HepG2 (cell line): Measurements from ENCODE around the gene EMC8. TPM values are rescaled to one million over a fixed set of nuclear protein-coding genes. Genes with fewer than 3 reads are reported as not detected.

Experiments used
- ATAC-seq: fragments of 200-7000 bp; cut with Tn5 transposase; 3 replicates; pipeline ENCODE4 v1.9.1; 2020; ENCODE audit warnings: mild to moderate bottlenecking, moderate library complexity
- BruUV-seq: library from RNA; stranded (reverse); fragments of 400-500 nt; replicated peaks from 2 replicates; lab custom pipeline; 2021; lab: Mats Ljungman, UMichigan
- CTCF ChIA-PET: fragments of 300-600 bp; formaldehyde crosslinking; extraction: SDS; loops from one replicate; lab custom pipeline; 2021; ENCODE audit warnings: low total read pairs, inconsistent platforms, low intra/inter-chr PET ratio; lab: Yijun Ruan, JAX
- POLR2A ChIA-PET: fragments of 350-600 bp; sonication (Branson Sonifier 250); formaldehyde crosslinking; loops from one replicate; lab custom pipeline; 2020; ENCODE audit warnings: antibody characterized with exemption, inconsistent platforms; lab: Yijun Ruan, JAX
- DNase-seq: peaks from one replicate; pipeline ENCODE4 v3.0.0-alpha.2; 2015; ENCODE audit warnings: low spot score
- FAIRE-seq: peaks from 3 replicates; lab custom pipeline; 2011; peaks lifted over from hg19 to GRCh38; lab: Jason Lieb, UNC
- H2AFZ ChIP-seq: one replicate; pipeline ENCODE4 v1.6.1; 2011; ENCODE audit warnings: low read length, inconsistent platforms
- H3K27ac ChIP-seq: fragments of 300-600 bp; 3 replicates; pipeline ENCODE4 v1.8.0; 2011; ENCODE audit warnings: mixed run types, mild to moderate bottlenecking, mixed read lengths, low read length, inconsistent platforms; ENCODE audit not compliant: insufficient read depth; ENCODE audit errors: extremely low read length
- H3K27me3 ChIP-seq, 2 experiments: fragments of 200-600 bp in 1 of 2; 2 replicates in 1 of 2; 3 replicates in 1 of 2; pipeline versions ENCODE4 v1.6.0 to v1.8.0; 2011; ENCODE audit warnings: low read length in 2 of 2, mild to moderate bottlenecking in 2 of 2, moderate library complexity in 2 of 2, inconsistent platforms in 1 of 2; ENCODE audit not compliant: insufficient read depth in 2 of 2, control insufficient read depth in 1 of 2
- H3K36me3 ChIP-seq, 2 experiments: fragments of 200-600 bp in 1 of 2; replicated peaks in 1 of 2; 2 replicates in 1 of 2; 3 replicates in 1 of 2; pipeline versions ENCODE4 v1.5.1 to v1.8.0; 2011; ENCODE audit warnings: low read length in 2 of 2, inconsistent platforms in 1 of 2; ENCODE audit not compliant: insufficient read depth in 2 of 2, control insufficient read depth in 1 of 2
- H3K4me1 ChIP-seq: 2 replicates; pipeline ENCODE4 v1.5.1; 2012; ENCODE audit warnings: low read length, inconsistent platforms; ENCODE audit not compliant: insufficient read depth
- H3K4me2 ChIP-seq: 2 replicates; pipeline ENCODE4 v1.6.0; 2011; ENCODE audit warnings: low read depth, low read length, inconsistent platforms
- H3K4me3 ChIP-seq, 3 experiments: fragments of 200-600 bp in 1 of 3; sonication (generic), shearing (Covaris generic) in 1 of 3; replicated peaks in 1 of 3; 2 replicates each; pipeline ENCODE4 v1.5.1; 2011 to 2016; ENCODE audit warnings: low read length in 3 of 3, inconsistent platforms in 2 of 3, low read depth in 2 of 3, mild to moderate bottlenecking in 2 of 3, control low read depth in 1 of 3, mixed read lengths in 1 of 3; ENCODE audit not compliant: insufficient read depth in 1 of 3
- H3K79me2 ChIP-seq: one replicate; pipeline ENCODE4 v1.6.1; 2011; ENCODE audit warnings: low read length, inconsistent platforms; ENCODE audit not compliant: insufficient read depth
- H3K9ac ChIP-seq: 2 replicates; pipeline ENCODE4 v1.6.0; 2011; ENCODE audit warnings: mild to moderate bottlenecking, low read depth, low read length, inconsistent platforms; ENCODE audit not compliant: insufficient read depth
- H3K9me3 ChIP-seq: 2 replicates; pipeline ENCODE4 v1.5.1; 2012; ENCODE audit warnings: mild to moderate bottlenecking, low read length
- H4K20me1 ChIP-seq: 2 replicates; pipeline ENCODE4 v1.6.0; 2011; ENCODE audit warnings: inconsistent platforms, mild to moderate bottlenecking, low read length, moderate library complexity; ENCODE audit not compliant: insufficient read depth
- KLF9 ChIP-seq: IDR thresholded peaks from 2 replicates; pipeline ENCODE4 v1.6.1; 2016; ENCODE audit warnings: low read depth
- MAFG ChIP-seq: sonication (generic); formaldehyde crosslinking; IDR thresholded peaks from 2 replicates; pipeline ENCODE4 v1.5.1; 2020; ENCODE audit warnings: mild to moderate bottlenecking, missing genetic modification reagents
- MNT ChIP-seq: fragments of 450-650 bp; IDR thresholded peaks from 2 replicates; pipeline ENCODE4 v1.6.1; 2016
- ZBTB7A ChIP-seq: sonication (generic); formaldehyde crosslinking; IDR thresholded peaks from 2 replicates; pipeline ENCODE4 v1.8.0; 2022; ENCODE audit warnings: mild to moderate bottlenecking, missing genetic modification reagents
- ZNF24 ChIP-seq: fragments of 450-650 bp; IDR thresholded peaks from 2 replicates; pipeline ENCODE4 v1.6.1; 2017; ENCODE audit warnings: antibody characterized with exemption, mild to moderate bottlenecking
- ZNF451 ChIP-seq: sonication (generic); formaldehyde crosslinking; IDR thresholded peaks from 2 replicates; pipeline ENCODE4 v1.5.0; 2020; ENCODE audit warnings: mild to moderate bottlenecking, missing genetic modification reagents
- WGBS: methylation state at CpG from one replicate; pipeline ENCODE4 v1.1.6; 2017; ENCODE audit warnings: low lambda C conversion rate; 5-methylcytosine and 5-hydroxymethylcytosine counted together
- in situ Hi-C: cut with HindIII; loops from 2 replicates; pipeline ENCODE4 v1.10.0; 2017; ENCODE audit warnings: low pct_unique_long_range_greater_than_20kb; ENCODE audit not compliant: extremely low pct_ligation_motif_present
- intact Hi-C: fragments of 100-400 bp; cut with micrococcal nuclease; formaldehyde crosslinking; loops from one replicate; pipeline ENCODE4 v1.10.0; 2022; ENCODE audit not compliant: unreplicated experiment
- polyA plus RNA-seq, 8 experiments: library from polyadenylated mRNA; depleted of rRNA in 3 of 8; stranded (reverse) in 7 of 8; unstranded in 1 of 8; fragments of >200 nt; fragmentation: Illumina TruSeq in 4 of 8; extraction: Trizol in 4 of 8; gene quantifications; 2 replicates each; pipeline versions ENCODE4 v1.2.1 to v1.2.3, GENCODE V29; 2011 to 2016; ENCODE audit warnings: low read depth in 4 of 8, missing spikeins in 1 of 8, mixed read lengths in 1 of 8; ENCODE audit not compliant: insufficient read depth in 1 of 8
- total RNA-seq, 5 experiments: library from RNA; depleted of rRNA; stranded (reverse); fragments of >200 nt; fragmentation: Illumina TruSeq; extraction: Trizol; gene quantifications; 2 replicates each; pipeline ENCODE4 v1.2.3, GENCODE V29; 2016; ENCODE audit warnings: low read depth in 1 of 5

The EMC8 gene
- total and polyA plus RNA-seq, 2 of the 13 experiments (the other 11 are each of a cell fraction or from before 2014, with no cell fraction given) = 55.0 to 76.0 TPM

GRCh38 chr16:85762970-85763369 is 36.4 kb downstream of the EMC8 start:
- Histone ChIP-seq H3K27ac (no peak overlapping the region), H3K4me2 (no peak overlapping the region), H3K9ac (no peak overlapping the region), H3K4me3 (no peak overlapping the region), H3K4me1 (no peaks in the 10 kb centered on the region), H2AFZ (no peak overlapping the region), H3K36me3 (no peaks in the 10 kb centered on the region), H3K27me3 (peaks cover 5 to 42% of the 10 kb centered on the region in 2 experiments), H4K20me1 (no peaks in the 10 kb centered on the region), H3K79me2 (no peaks in the 10 kb centered on the region), H3K9me3 (no peaks in the 10 kb centered on the region)
- POLR2A ChIA-PET = no interaction called here
- TF ChIP-seq MNT (peak; percentile 51), ZBTB7A (CRISPR knock-in tag) (no peak)
- FAIRE-seq (no peak), ATAC-seq (no peak), DNase-seq (no peak)
- CTCF ChIA-PET = no interaction called here
- WGBS = no CpG with 5 or more reads among the region's 12 CpGs
- BruUV-seq = no TSS peak
- in situ Hi-C loops (no loop called here), intact Hi-C loops (no loop called here)

GRCh38 chr16:85761861-85762260 is 37.5 kb downstream of the EMC8 start:
- POLR2A ChIA-PET = no interaction called here
- Histone ChIP-seq H3K9me3 (no peaks in the 10 kb centered on the region), H3K36me3 (no peaks in the 10 kb centered on the region), H3K79me2 (no peaks in the 10 kb centered on the region), H3K4me2 (no peak overlapping the region), H3K27ac (no peak overlapping the region), H3K27me3 (peaks cover 5 to 49% of the 10 kb centered on the region in 2 experiments), H3K4me1 (no peaks in the 10 kb centered on the region), H3K9ac (no peak overlapping the region), H4K20me1 (no peaks in the 10 kb centered on the region), H2AFZ (no peak overlapping the region), H3K4me3 (no peak overlapping the region)
- no TSS peak for BruUV-seq
- DNase-seq = no peak
- FAIRE-seq = no peak
- CTCF ChIA-PET = no interaction called here
- in situ Hi-C loops (no loop called here), intact Hi-C loops (no loop called here)
- TF ChIP-seq KLF9 (CRISPR knock-in tag) (no peak), MAFG (CRISPR knock-in tag) (no peak), ZNF24 (no peak), ZNF451 (CRISPR knock-in tag) (no peak)
- ATAC-seq = no peak
- 40% methylated on average over 6 of the region's 6 CpGs for WGBS
